ENCODE measurements around the gene LSM14B.

The LSM14B gene

DNA sequence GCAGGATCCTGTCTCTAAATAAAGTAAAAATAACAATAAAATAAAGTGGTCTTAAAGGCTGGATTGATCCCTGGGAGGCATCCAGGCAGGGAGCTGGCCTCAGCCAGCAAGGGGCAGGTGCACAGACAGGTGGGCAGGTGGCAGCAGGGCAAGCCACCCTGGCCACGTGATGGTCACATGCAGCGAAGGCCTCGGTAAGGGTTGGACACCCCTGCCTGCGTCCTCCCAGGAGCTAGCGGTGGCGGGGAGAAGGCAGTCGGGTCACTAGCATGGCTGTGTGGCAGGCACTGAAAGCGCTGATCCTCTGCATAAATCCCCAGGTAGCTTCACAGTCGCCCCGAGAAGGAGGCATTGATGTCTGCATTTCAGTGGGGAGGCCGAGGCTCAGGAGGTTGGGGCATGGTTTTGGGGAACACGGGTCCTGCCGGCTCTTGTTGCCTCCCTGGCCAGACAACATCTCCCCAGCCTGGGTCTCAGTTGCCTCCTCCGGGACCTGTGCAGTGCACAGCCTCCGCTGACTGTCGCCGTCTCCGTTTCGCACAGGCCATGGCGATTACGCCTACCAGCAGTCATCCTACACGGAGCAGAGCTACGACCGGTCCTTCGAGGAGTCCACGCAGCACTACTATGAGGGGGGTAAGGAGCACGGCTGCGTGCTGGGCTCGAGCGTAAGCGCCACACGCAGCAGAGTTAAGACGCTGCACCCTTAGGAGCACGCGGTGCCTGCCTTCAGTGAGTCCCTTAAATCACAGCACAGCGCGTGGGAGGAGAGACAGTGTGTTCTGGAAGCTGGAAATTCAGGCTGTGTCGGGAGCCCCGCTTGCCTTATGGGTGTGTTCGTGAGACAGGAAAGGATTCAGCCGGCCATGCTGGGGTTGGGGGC is 42.8 kb downstream of the LSM14B start:
- DNase-seq = no peak

DNA sequence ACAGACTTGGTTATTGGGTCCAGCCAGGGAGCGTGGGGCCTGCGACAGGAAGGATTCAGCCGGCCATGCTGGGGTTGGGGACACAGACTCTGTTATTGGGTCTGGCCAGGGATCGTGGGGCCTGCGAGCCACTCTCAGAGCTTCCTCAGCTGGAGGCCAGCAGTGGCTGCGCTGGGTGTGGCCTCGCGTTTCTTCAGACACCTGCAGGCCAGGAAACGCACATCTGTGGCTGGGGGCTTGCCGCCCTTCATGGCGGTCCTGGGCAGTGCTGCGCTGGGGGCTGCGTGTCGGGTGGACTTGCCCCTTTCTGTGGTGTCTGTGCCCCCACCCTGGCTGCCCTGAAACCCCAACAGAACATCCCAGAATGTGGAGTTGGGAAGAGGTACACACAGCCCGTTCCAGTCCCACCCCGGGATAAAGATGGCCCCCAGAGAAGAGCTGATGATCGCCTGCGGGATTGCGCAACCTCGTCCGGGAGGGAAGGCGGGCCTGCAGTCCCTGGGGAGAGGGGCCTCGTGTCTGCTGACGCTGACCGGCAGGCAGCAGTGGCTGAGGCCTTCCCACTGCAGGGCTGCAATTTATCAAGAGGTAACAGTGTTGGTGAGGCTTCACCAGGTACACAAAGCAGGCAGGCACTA is 43.6 kb downstream of the LSM14B start:
- no peak for DNase-seq

DNA sequence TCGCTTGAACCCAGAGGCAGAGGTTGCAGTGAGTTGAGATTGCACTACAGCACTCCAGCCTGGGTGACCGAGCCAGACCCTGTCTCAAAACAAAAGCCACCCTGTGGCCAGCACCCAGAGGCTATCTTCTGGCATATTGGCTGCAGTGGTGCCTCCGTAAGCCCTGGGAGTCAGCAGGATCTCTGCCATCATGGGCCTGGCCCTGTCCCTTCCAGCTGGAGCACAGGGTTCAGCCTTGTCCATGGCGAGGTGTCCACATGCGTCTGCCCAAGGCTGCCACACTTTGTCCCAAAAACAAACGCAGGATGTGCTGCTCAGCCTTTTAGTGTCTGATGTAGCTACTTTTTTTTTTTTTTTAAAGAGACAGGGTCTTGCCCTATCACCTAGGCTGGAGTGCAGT is 45.2 kb downstream of the LSM14B start:
- DNase-seq = no peak

DNA sequence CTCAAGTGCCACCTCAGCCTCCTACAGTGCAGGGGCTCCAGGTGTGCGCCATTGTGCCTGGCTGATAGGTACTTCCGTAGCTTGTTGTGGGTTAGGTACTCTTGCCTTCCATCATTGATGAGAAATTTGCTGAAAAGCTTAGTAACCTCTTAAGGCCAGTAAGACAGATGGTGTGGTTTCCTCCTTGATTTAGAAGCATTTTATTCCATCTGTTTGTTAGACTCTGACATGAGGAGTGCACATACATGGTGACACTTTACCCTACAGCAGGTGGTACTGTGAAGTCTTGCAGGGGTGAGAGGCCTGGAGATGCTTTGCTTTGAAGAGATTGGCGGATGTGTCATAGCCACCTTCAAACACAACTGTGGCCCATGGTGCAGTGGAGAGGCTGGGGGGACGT is 45.8 kb downstream of the LSM14B start:
- no peak for DNase-seq

DNA sequence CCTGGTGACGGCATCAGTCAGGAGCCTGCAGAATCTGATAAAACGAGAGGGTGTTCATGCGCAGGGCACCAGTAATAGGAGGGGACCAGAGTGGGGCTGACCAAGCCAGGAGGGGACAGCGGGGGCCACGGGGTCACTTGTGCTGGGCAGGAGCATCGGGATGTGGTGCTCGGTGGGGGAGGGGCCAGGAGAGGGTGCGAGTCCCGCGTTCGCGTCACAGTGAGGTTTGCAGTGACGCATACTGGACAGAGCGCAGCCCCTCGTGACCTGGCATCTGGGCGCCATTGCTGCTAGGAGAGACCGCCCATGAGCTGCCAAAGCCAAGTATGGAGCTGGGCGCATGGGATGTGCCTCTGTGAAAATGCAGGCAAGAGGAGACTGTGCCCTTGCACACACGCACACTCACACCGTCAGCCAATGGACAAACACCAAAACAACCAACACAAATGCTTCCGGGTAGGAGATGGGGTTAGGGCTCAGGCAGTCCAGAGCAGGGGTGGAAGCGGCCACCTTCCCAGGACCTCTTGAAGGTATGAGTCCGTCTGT is 46.7 kb downstream of the LSM14B start:
- DNase-seq = no peak

DNA sequence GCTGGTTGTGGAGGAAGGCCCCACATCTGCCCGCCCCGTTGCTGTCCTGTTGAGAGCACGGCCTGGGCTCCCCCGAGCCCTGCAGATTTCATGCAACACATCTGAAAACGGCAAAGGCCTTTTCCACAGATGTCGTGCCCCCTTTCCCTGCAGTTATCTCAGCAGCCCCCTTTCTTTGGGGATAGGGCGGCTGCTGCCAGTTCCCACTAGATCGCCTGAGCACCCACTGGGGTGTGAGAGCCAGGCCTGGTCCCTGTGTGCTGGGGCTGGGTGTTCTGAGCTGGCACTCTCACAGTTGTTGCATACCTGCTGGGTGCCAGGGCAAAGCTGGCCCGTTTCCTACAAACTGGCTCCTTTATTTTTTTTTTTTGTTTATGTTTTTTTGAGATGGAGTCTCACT is 48.3 kb downstream of the LSM14B start:
- no peak for DNase-seq

DNA sequence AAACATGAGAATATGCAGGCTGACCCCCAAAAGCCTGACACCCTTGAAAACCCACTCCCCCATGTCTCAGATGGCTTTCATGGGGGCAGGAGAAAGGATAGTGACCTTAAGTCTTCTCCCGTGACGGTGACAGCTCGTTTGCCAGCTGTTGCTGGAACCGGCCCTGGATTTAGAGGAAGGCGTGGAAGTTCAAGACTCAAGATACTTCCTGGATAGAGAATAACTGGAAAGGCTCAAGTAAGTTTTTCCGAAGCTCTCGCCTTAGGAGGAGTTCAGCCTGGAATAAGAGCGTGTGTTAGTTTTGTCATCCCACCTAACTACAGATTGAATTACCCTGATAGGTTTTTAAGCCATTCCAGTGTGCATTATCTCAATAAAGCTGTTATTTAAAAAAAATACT is 49.0 kb downstream of the LSM14B start:
- DNase-seq = no peak

DNA sequence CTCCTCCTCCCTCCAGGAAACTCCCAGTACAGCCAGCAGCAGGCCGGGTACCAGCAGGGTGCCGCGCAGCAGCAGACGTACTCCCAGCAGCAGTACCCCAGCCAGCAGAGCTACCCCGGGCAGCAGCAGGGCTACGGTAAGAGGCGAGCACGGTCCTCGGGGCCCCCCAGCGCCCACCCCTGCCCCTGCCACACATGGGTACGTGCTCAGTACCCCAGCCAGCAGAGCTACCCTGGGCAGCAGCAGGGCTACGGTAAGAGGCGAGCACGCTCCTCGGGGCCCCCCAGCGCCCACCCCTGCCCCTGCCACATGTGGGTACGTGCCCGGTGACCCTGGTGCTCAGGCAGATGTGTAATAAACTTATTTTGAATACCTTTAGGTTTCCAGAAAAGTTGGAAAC is 50.4 kb downstream of the LSM14B start:
- no peak for DNase-seq

DNA sequence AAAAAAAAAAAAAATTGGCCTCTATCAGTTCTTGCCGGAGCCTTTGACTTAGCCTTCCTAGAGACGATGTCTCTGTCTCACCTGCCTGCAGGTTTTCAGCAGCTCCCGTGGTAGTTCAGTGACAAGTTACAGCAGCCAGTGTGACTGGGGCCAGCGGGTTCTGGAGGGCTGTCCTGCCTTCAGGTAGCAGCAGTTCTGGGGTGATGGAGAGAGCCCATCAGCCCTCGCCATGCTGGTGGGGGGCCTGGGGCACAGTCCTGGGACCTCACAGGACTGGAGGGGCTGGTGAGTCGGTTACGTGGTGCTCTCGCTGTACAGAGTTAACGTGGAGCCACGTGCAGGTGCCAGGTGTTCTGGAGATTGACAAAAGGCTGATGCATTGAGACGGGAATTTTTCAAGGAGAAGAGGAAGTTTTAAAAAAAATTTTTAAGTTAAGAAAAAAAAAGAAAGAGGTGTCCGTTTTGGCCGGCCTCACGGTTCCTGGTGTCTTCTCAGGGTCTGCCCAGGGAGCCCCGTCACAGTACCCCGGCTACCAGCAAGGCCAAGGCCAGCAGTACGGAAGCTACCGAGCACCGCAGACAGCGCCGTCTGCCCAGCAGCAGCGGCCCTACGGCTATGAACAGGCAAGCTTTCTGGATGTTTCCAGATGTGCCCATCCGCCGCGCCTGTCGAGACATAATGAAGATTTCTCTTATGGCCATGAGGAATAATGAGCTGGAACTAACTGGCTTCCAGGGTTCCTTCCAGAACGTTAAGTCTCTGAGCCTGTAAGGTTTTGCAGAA is 51.9 kb downstream of the LSM14B start:
- DNase-seq = no peak

DNA sequence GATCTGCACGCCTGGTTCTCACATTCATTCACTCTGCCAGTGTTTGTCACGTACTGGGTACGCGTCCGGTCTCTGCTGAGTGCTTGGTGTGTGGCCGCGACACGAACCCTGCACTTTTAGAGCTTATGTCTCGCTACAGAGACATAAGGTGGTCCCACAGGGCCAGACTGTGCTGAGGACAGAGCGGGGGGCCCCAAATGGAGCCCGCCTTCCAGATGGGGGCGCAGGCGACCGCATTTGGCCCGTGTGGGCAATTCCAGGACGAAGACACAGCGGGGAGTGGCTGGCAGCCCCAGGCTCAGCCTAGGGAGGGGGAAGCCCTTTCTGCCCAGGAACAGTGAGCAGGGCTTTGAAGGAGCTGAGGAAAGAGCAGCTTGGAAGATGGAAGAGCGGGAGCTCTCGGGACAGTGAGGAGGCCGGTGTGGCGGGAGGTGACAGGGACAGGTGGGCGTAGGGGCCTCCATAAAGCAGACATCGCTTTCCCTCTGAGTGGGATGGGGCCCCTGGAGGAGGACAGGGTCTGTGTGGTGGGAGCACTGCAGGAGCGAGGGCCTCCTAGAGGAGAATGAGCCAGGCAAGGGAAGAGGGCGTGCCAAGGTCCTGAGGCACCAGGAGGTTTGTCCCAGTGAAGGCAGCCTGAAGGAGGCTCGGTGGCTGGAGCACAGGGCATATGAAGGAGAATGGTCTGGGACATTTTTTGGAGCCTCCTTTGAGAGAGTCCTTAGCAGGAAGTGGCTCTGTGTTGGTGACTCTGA is 52.8 kb downstream of the LSM14B start:
- DNase-seq = no peak

DNA sequence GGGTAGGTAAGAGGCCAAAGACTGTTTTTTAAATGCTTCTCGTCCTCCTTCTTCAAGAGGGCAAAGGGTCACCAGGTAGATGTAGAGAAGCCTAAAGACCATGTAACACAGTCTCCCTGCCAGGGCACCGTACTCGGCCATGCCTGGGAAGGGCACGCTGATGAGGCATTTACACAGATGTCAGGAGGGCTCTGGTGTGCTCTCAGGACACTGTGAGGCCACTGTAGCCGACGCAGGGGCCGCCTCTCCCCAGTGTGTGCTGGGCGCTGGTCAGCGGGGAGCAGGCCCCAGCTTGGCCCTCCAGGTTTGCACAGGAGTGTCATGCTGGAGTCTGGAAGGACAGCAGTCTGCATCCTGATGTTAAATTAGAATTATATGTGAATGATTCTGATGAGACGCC is 53.4 kb downstream of the LSM14B start:
- no peak for DNase-seq

DNA sequence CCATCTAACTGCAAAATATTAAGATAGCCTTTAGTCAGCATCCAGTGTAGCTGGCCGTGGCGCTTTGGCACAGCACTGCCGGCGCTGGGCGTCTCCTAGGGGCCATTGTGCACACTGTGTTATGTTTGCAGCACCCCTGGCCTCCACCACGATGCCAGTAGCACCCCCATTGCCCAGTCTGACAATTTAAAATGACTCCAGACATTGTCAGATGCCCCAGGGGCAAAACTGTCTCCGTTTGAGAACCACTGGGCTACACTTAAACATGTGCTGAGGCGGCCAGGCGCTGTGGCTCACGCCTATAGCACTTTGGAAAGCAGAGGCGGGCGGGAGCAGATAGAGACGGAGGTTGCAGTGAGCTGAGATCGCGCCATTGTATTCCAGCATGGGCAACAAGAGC is 54.6 kb downstream of the LSM14B start:
- no peak for DNase-seq

DNA sequence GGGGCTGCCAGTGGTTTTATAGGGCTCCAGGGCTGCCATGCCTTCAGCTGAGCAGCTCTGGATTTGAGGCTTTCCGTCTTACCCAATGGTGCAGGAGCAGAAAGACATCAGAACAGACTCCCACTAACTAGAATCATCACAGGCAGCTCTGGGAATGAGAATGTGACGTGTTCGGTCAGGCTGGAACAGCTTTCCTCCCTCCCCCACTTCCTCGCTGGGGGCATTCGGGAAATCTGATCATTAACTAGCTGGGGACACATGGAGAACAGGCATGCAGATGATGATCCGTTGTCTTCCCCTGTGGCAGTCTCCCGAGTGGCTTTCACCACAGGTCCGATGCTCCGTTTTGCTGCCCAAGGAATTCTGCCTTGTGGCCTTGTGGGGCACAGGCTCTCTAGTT is 55.0 kb downstream of the LSM14B start:
- no peak for DNase-seq

DNA sequence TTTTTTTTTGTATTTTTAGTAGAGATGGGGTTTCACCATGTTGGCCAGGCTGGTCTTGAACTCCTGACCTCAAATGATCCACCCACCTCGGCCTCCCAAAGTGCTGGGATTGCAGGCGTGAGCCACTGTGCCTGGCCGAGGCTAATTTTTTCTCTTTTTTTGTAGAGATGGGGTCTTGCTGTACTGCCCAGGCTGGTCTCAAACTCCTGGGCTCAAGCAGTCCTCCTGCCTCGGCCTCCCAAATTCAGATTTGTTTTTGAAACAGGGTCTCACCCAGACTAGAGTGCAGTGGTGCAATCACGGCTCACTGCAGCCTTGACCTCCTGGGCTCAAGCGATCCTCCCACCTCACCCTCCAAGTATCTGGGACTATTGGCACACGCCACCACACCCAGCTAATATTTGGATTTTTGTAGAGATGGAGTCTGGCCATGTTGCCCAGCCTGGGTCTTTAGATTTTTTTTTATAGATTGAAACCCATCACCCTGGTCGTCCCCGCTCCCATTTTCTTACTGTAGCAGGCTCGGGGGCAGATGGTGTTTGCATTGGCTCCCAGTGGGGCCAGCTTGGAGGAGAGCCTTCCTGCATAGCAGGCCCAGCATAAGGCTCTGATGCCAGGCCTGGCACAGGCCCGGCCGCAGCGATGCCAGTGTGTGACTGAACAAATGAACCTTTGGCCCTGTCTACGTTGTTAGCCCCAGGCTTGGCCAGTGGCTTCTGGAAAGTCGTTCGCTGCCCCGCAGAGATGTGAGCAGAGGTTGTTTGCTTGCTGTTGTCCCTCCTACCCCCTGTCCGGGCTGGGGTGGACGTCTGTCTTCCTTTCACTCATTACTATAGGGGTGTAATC is 56.3 kb downstream of the LSM14B start:
- DNase-seq = peak; percentile 82 to 93

DNA sequence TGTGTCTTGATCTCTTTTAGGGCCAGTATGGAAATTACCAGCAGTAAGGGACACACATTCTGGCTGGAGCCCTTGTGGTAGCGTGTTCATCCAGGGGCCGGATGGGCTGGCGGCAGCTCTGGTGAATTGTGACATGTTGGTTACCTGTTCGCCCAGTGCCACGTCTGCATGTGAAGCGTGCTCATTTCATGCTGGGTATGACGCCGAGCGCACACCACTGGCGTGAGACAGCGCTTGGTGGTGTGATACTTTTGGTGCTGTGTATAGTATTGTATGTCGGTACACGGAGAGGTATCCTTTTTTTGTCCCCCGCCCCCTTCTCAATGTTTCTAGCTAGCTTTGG is 56.9 kb downstream of the LSM14B start:
- DNase-seq = no peak

DNA sequence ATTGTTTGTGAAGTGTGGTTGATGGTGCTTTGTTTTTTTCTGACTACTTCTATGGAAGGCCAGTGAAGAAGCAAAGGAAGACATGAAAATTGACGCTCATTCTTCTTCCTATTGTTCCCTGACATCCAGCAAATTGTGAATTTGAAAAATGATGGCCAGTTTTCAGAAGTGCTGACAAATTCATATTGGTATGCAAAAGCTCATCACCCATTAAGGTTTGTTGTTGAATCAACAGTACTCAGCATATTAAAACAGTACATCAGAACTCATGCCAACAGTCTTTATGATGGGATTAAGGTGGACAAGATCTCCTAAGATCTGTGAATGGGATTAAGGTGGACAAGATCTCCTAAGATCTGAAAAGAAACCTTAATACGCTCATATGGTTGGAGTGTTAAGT is 59.5 kb downstream of the LSM14B start:
- no peak for DNase-seq

DNA sequence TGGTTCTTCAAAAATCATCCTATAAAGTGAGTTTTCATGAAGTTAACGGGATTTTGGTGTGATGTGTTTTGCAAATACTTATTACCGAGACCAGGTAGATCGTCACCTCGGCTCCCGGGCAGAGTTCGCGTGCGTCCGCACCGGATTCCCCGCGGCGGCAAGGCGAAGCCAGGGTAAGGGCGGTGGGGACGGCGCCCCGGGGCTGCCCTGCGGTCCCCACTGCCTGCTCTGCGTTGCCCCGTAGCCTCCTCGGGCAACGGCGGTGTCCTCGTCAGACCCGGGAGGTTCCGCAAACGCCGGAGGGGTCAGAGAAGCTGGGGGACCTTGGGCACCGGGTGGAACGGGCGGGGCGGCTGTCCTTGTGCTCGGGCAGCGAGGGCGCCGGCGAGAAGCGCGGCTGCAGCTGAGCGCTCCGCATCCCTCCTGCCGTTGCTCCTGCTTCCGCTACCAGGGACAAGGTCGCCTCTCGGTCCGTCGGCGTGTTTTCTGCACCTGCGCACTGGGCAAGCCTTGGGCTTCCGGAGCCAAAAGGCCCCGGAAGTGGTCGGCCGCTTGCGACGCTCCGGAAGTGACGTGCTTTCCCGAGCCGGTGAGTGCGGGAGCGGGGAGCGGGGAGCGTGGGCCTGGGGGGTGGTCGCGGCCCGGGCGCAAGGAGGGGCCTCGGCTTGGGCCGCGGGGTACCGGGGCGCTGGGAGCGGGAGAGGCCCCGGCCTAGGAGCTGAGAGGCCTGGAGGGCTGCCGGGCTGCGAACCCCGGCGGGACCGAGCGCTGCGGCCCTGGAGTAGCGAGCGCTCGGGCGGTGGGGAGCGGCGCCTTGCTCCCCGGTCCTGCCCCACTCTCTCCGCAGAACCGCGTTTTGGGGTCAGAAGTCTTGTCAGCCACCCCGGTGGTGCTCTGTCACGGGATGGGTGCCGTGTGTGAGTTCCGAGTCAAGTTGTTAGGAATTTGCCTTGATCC is 60.5 kb downstream of the LSM14B start, which contains the start of gene MTG2:
MTG2 (plus strand) TSS at position 560 of the 957 bp plus-strand sequence. CDS start 10,393 bp downstream, outside the sequence.
- DNase-seq = peak; percentile 38 to 68

DNA sequence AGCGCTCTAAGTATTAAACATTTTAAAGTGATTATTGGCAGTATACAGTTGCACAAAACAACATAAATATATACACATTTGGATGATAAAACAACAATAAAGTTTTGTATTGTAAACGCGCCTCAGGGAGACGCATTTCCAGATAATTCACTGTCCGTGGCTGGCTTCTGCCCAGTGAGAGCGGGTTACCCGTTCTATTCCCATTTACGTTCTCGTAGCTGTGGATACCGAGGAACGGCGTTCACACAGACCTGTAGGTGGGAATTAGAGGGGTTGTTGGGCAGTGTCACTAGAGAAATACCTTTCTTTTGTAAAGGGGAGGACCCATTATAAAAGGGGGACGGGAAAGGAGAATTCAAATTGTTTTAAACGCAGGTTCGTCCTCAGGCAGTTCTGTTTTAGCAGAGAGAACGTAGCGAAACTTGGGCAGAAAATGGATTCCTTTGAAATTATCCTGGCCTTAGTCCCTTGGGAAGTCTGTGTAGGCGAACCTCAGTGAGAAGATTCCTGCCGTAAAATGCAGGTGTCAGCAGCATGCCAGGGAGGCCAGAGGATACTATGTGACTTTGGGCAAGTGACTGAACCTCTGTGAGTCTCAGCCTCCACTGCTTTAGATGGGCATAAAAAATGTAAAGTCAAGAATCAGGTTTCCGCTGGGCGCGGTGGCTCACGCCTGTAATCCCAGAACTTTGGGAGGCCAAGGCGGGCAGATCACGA is 61.3 kb downstream of the LSM14B start:
- DNase-seq = no peak
